ENCODE data around the gene ST3GAL2. TPM values are rescaled to one million over a fixed set of nuclear protein-coding genes. Genes with fewer than 3 reads are reported as not detected.
A peak's percentile ranks its signal among the peaks of the same experiment; 100 is the strongest.

The ST3GAL2 gene
- total RNA-seq, 1 experiment from 2014 or later = 45.9 TPM

DNA sequence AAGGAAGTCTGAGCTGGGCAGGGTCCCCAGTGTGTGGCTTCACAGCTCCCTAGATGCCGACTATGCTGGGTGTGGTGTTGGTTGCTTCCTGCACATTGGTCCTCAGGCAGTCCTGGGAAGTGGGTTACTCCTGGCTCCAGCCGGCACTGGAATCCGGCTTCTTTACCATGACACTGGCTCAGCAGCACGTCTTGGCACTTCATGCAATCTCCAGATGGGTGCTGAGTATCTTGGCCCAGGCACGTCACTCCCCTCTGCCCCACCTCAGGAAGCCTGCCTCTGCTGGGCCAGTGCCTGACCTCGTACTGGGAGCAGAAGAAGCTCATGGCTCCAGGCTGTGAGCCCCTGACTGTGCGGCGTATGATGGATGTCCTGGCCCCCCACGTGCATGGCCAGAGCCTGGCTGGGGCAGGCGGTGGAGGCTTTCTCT is 40.0 kb upstream of the ST3GAL2 start:
- no peak overlapping the region for H2BK20ac ChIP-seq (ENCODE audit: low read depth, low read length, poor library complexity, severe bottlenecking)
- H3K4me2 ChIP-seq (ENCODE audit: insufficient read depth, insufficient read length, low read length) = no peak overlapping the region
- no peak overlapping the region for H3K18ac ChIP-seq (ENCODE audit: insufficient read length, low read depth, low read length)
- no peak overlapping the region for H2BK120ac ChIP-seq (ENCODE audit: low read depth, low read length, poor library complexity, severe bottlenecking)
- H3K79me1 ChIP-seq (ENCODE audit: insufficient read depth, low read depth, low read length, poor library complexity, severe bottlenecking) = no peaks in the 10 kb centered on the region
- H2BK5ac ChIP-seq (ENCODE audit: insufficient read length, low read length) = no peak overlapping the region
- no peak overlapping the region for H3K27ac ChIP-seq (ENCODE audit: insufficient read length, low read depth, low read length)
- H3K79me2 ChIP-seq (ENCODE audit: insufficient read depth, low read length) = no peaks in the 10 kb centered on the region
- Mint-ChIP-seq H3K27ac (0 out of 7 replicates have a peak overlapping the region, but pooled peaks of 2 of the 3 experiments have one; percentile 51 to 75), H3K4me3 (no peak overlapping the region), H3K9me3 (no peaks in the 10 kb centered on the region), H3K36me3 (ENCODE audit: insufficient read depth in 1 of 3, low read depth in 3 of 3) (peaks cover 2 to 26% (median 22%) of the 10 kb centered on the region in 3 experiments; a peak in 6 of 7 replicates), H3K27me3 (ENCODE audit: low read depth) (no peaks in the 10 kb centered on the region), H3K4me1 (peaks cover 4 to 8% of the 10 kb centered on the region in 2 experiments; a peak in 3 of 4 replicates)
- no peaks in the 10 kb centered on the region for H3K23me2 ChIP-seq (ENCODE audit: insufficient read length, low read depth, low read length, poor library complexity, severe bottlenecking)
- no peak overlapping the region for H2BK12ac ChIP-seq (ENCODE audit: insufficient read length, low read depth, low read length)
- H3K23ac ChIP-seq (ENCODE audit: insufficient read length, low read depth, low read length) = no peak overlapping the region
- H4K8ac ChIP-seq (replicated peaks; ENCODE audit: insufficient read length, low read depth, low read length) = no peak overlapping the region
- TF ChIP-seq, protein P1, sequence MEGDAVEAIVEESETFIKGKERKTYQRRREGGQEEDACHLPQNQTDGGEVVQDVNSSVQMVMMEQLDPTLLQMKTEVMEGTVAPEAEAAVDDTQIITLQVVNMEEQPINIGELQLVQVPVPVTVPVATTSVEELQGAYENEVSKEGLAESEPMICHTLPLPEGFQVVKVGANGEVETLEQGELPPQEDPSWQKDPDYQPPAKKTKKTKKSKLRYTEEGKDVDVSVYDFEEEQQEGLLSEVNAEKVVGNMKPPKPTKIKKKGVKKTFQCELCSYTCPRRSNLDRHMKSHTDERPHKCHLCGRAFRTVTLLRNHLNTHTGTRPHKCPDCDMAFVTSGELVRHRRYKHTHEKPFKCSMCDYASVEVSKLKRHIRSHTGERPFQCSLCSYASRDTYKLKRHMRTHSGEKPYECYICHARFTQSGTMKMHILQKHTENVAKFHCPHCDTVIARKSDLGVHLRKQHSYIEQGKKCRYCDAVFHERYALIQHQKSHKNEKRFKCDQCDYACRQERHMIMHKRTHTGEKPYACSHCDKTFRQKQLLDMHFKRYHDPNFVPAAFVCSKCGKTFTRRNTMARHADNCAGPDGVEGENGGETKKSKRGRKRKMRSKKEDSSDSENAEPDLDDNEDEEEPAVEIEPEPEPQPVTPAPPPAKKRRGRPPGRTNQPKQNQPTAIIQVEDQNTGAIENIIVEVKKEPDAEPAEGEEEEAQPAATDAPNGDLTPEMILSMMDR (conservative IDR thresholded peaks at IDR 0.05) = no peak
- H3K27me3 ChIP-seq (ENCODE audit: insufficient read depth, low read length) = no peaks in the 10 kb centered on the region
- no peak overlapping the region for H4K5ac ChIP-seq (ENCODE audit: insufficient read length, low read depth, low read length)
- no peak overlapping the region for H3K56ac ChIP-seq (ENCODE audit: insufficient read length, low read depth, low read length)
- H2BK15ac ChIP-seq (ENCODE audit: low read depth, low read length) = no peak overlapping the region
- no peak overlapping the region for H2AFZ ChIP-seq (ENCODE audit: low read length)
- H4K20me1 ChIP-seq (ENCODE audit: control insufficient read depth, insufficient read depth, insufficient read length) = peaks cover 3% of the 10 kb centered on the region
- DNase-seq = peak; percentile 54
- no CpG with 5 or more reads among the region's 10 CpGs for WGBS (ENCODE audit: extremely low coverage, insufficient read length, low lambda C conversion rate)
- no peak overlapping the region for H3K14ac ChIP-seq (ENCODE audit: insufficient read depth, low read length)
- no peak overlapping the region for H3K9ac ChIP-seq (ENCODE audit: extremely low read depth, insufficient read length, low read length)
- no peak overlapping the region for H3K4ac ChIP-seq (ENCODE audit: low read depth, low read length)
- H3K9me3 ChIP-seq (ENCODE audit: control insufficient read depth, low read depth, low read length) = no peaks in the 10 kb centered on the region
- no peak overlapping the region for H2AK5ac ChIP-seq (ENCODE audit: insufficient read length, low read length)
- H4K91ac ChIP-seq (ENCODE audit: insufficient read length, low read depth, low read length) = no peak overlapping the region
- no peak overlapping the region for H3T11ph ChIP-seq (ENCODE audit: low read length)
- H3K4me1 ChIP-seq (ENCODE audit: insufficient read depth, low read length) = no peaks in the 10 kb centered on the region; the same call in 1 of the 2 replicates
